ENCODE measurements around the gene TSHR.

The TSHR gene

DNA sequence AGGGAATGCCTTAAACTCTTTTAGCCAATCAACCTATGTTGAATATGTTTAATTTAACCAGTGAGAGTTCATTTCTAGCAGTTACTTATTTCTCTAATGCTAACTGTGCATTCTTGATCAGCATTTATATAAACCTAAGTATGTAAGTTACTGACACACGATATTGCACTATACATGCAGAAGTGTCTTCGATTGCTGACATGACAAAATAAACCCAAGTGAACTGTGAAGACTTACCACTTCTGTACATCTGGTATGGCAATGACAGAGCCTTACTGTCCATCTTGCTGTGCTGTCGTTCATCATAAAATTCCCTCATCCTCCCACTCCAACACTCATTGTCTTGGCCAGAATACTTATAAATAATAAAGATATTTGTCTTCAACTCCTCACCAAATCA lies 131.8 kb downstream of the TSHR start:
- DNase-seq = no peak

DNA sequence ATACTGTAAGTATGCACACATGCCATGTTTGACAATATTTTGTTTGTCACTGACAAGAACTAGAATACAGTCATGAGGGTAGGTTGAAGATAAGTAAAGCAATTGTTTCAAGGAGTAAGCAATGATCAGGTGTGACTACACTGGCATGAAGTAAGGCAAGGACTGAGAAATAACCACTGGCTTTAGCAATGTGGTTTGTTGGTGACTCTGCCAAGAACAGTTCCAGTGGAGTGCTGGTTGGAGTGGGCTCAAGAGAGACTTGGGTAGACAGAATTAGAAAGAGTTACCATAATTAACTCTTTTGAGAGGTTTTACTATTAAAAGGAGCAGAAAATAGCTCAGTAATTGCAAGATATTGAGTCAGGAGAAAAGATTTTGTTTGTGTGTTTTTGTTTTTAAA lies 135.7 kb downstream of the TSHR start:
- no peak for DNase-seq

DNA sequence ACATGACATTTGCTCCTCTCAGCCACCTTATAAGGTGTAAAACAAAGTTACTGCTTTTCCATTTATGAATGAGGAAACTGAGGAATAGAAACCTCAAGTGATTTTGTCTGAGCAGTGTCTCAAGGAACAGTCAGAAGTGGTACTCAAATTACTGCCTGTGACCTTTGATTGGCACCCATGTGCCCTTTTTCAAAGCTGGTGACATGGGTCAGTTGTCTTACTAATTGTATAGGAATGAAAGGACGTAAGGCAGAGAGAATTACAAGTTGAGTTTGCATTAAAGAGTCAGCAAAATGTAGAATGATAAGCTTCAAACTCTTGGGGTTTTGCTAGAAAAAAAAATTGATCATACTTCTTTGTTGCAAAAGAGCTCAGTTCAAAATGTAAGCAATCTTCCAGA lies 136.2 kb downstream of the TSHR start:
- DNase-seq = no peak

DNA sequence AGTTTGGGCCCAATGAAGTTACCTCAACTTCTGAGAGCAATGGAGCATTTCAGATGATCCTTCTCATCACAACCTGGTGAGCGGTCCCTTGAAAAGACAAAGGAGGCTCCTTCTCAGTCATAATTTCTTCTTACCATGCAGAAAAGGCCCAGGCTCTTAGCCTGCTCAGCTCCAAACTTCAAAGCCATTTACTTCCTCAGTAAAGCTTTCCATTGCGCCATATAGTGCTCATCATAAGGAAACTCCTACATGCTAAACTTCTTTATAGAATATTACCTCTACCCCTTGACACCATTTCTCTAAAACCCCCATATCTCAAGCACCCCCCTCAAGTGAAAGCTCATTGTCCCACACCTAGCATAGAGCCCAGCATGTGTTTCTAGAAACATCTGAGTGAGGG lies 138.2 kb downstream of the TSHR start:
- no peak for DNase-seq

DNA sequence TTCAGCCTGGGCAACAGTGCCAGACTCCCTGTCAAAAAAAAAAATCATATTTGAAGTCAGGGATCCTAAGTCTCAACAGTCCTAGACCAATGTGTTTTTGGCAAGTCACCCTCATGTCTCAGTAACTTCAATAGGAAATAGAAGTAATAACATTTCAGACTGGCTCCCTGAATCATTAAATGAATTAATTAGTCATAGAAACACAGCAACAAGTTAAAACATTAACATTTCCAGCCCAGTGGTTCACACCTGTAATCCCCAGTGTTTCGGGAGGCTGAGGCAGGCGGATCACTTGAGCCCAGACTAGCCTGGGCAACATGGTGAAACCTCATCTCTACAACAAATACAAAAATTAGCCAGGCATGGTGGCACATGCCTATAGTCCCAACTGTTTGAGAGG lies 140.1 kb downstream of the TSHR start:
- no peak for DNase-seq

DNA sequence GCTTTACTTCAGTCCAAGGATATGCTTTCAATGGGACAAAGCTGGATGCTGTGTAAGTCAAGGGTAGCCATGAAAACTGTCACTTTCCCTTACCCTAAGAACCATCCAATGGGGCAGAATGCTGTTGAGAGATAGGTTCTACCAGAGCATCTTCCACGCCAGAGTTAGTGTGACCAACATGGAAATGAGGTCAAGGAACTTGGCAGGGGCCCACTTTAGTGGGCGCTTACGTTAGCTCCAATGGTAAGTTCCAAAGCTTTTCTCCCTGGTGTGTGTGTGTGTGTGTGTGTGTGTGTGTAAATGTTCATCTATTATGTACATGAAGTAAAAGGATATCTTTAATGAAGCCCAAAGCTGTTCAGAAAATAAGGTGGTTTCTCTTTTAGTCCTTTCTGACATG lies 141.2 kb downstream of the TSHR start:
- DNase-seq = no peak

DNA sequence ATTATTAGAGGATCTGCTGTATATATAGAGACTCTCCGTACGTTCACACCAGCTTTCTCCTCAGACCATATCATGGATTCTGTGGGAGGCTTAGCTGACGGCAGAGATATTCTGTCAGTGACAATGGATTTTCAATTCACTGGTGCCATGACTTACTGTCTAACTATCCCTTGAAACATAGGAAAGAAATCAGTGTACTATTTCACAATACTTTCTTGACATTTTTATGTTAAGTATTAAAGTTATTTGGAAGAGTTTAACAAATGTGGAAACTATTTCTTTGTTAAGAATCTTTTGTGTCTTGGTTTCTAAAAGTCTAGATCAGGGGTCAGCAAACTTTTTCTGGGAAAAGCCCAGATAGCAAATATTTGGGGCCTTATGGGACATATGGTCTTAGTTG lies 146.8 kb downstream of the TSHR start:
- DNase-seq = no peak

DNA sequence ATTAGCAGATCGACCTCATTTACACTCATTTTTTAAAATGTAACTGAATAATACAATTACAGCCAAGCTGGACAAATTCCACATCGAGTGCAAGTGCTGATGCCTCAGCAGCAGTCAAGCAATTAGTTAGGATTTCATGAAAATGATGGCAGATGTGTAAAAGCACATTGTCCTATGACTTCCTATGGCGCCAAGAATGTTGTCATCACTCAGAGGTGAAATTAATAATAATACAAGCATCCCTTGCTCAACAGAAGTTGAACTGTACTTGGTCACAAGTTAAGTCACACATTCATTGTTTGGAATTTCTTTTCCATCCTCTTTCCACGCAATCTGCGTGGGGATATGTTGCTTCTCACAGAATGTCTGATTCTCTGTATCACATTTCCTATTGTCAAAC lies 148.0 kb downstream of the TSHR start:
- no peak for DNase-seq

DNA sequence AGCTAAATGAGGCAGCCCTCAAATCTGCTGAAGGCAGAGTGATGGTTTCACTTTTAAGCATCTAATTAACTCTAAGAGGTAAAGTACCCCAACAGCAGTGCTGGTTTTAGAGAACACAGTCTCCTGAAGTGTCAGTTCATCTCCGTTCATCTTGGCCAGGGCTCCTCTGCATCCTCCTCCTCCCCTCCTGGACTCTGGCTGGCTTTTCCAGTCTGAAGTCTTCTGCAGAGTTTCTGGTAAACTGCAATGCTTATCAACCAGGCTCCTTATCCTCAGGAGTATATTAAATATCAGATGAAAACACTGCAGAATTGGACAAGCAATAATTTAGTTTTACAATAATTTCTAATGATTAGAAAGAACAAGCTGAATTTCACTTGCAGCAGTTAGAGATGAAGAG lies 150.0 kb downstream of the TSHR start:
- no peak for DNase-seq

DNA sequence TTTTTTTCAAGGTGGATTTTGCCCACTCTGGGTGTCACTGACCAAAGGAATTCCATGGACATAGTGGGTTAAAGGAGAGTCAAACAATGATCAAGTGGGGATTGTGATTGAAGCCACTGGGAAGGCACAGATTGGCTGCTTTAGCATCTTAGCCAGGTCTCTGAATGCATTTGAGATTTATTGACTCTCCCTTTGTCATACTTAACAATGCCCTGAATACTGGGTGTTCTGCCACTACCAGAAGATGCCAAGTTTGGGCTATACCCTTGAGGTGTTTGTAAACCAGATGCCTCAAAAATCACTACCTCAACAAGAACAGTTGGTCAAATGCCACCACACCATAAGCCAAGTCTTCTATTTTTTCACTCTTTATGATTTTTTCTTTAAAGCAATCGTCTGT lies 150.5 kb downstream of the TSHR start:
- DNase-seq = no peak

DNA sequence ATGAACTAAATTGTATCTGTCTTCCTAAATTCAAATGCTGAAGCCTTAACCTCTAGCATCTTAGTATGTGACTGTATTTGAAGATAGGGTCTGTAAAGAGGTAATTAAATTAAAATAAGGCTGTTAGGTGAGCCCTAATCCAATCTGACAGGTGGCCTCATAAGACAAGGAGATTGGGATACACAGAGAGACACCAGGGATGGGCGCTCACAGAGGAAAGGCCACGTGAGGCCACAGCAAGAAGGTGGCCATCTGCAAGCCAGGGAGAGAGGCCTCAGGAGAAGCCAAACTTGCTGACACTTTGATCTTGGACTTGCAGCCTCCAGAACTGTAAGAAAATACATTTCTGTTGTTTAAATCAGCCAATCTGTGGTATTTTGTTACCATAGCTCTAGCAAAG lies 154.8 kb downstream of the TSHR start:
- DNase-seq = no peak

DNA sequence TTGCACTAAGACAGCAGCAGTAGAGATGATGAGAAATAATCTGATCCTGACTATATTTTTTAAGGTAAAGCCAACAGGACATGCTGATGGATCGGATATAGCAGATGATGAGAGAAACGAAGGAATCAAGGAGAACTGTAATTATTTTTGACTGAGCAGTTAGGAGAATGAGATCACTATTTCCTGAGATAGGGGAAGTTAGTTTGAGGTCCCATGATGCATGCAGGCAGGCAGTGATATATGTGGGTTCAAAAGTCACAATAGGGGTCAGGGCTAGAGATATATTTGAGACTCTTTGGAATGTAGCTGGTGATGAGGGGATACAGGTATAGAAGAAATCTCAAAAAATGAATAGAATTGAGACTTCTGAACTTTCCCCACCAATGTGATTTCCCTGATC lies 157.8 kb downstream of the TSHR start:
- DNase-seq = no peak

DNA sequence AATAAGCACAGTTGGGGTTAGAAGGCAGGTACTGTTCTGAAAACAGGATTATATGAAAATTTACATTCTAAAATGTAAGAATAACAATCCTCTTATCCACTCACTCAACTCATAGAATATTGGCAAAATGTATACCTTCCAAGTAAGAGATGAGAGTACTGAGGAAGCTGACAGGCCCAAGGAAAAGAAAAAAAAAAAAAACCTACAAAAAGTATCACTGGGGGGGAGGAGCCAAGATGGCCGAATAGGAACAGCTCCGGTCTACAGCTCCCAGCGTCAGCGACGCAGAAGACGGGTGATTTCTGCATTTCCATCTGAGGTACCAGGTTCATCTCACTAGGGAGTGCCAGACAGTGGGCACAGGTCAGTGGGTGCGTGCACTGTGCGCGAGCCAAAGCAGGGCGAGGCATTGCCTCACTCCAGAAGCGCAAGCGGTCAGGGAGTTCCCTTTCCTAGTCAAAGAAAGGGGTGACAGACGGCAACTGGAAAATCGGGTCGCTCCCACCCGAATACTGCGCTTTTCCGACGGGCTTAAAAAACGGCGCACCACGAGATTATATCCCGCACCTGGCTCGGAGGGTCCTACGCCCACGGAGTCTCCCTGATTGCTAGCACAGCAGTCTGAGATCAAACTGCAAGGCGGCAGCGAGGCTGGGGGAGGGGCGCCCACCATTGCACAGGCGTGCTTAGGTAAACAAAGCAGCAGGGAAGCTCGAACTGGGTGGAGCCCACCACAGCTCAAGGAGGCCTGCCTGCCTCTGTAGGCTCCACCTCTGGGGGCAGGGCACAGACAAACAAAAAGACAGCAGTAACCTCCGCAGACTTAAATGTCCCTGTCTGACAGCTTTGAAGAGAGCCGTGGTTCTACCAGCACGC lies 158.8 kb downstream of the TSHR start:
- DNase-seq = peak; percentile 19

DNA sequence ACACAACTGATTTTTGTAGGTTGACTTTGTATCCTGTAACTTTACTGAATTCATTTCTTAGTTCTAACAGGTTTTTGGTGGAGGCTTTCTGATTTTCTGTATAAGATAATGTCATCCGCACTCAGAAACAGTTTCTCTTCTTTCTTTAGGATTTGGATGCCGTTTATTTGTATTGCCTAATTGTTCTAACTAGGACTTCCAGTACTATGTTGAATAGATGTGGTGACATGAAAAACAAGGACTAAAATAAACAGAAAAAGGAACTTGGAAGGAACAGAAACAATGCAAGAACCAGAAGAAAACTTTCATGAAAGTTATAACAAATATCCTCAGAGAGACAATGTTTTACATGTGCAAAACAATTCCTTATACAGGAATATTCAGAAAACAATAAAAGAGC lies 165.1 kb downstream of the TSHR start:
- DNase-seq = no peak

DNA sequence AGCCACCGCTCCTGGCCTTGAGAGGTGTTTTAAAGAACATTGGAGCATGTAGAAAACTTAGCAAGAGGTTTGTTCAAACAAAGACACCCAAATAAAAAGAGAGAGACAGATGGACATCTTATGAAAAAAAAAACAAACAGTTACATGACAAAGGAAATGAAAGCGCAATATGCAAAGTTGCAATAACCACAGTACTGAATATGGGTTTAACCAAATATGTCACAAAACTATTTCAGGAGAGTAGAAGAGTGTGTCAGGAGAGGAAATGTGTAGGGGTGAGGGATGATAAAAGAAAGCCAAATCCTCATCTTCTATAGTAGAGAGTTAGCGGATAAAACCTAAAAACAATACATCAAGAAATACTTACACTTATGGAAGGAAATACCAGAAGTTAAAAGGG lies 166.9 kb downstream of the TSHR start:
- no peak for DNase-seq

DNA sequence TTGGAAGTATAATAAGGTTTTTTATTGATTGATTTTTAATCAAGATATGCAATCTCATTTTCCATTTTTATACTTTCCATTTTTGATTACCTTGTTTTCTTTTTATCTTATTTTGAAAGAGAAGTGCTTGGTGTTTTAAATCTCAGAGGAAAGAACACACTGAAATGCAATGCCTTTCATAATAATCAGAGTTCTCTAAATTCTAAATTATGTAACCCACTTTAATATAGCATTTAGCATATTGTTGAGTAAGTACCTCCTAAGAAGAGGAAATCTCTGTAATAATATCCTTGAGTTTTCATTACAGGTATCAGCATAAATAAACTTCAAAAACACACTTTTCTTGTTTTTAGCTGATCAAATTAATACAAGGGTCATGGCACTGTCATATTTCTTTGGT lies 168.4 kb downstream of the TSHR start:
- no peak for DNase-seq

DNA sequence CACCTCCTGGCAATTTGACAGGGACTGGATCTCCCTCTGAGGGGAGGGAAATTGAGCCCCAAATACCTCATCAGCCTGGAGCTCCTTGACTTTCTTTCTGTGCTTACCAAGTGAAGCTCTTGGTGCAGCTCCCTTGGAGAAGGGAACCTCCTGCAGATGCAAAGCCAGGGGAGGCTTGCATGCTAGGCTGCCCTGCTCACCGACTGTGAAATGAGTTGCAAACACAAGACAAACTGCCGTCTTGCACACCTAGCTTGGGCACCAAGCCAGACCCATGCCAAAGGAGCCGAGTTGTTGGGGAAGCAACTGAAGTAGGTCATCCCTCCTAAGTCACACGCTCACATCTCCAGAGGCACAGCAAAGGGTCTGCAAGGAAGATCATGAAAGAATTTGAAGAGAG lies 170.1 kb downstream of the TSHR start:
- DNase-seq = no peak

DNA sequence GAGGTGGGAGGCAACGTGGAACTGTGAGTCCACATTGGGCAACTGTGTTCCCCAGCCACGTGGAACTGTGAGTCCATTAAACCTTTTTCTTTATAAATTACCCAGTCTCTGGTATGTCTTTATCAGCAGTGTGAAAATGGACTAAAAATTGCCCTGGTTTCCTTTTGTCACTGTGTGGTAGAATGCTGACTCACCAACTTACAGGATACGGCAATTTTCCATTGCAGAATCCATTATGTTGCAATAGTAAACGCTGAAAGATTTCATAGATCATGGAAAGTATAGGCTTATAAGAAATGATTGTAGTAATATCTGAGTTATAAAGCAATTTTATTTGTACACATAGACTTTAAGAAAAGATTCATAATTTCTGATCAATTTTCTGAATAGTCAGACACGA lies 172.4 kb downstream of the TSHR start:
- DNase-seq = no peak

DNA sequence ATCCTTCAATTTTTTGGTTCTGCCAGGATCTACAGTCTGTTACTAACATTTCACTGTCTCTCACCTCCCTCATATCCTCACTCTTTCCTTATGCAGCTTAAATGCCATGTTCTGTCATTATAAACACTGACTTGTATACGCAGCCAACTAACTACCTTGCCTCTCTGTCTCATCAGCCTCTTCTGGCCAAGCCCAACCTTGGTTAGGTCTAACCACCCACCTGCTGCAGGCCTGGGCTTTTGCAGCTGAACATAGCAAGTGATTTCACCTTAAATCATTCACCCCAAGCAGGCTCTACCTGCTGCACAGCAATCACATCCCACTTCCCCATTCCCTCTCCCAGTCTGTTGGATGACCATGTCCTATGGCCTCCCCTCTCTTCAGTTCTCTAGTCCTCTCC lies 173.8 kb downstream of the TSHR start:
- no peak for DNase-seq

DNA sequence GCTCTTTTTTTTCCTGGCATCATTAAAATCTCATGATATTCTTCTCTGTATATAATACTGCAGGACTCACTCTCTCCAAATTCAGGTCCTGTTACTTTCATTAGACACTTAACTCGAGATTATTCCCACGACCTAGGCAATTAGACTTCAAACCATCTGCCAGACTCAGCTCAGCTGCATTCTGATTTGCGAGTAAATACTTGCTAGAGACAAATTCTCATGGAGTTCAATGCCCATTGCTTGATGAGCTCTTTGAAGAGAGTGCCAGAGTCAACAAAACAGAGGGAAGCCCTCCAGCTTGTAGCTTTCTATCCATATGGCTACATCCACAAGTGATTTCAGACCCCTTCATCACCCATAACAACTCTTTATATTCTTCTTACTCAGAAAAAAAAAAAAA lies 177.0 kb downstream of the TSHR start:
- no peak for DNase-seq

DNA sequence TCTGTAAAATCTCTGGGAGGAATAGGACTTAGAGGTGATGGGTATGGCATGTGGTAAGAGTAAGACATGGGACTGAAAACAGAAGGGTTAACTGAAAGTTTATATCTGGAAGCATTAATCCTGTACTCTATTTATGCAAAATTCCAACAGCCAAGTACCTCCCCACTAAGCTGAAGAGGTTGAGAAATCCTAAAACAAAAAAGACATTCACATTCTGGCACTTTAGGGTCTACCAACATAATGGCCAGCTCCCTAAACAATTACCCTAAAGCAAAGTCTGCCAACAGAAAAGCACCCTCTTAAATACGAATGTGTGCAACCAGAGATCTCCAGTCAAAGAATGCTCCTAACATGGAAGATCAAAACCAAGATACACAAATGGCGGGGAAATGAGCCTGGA lies 178.0 kb downstream of the TSHR start:
- no peak for DNase-seq

DNA sequence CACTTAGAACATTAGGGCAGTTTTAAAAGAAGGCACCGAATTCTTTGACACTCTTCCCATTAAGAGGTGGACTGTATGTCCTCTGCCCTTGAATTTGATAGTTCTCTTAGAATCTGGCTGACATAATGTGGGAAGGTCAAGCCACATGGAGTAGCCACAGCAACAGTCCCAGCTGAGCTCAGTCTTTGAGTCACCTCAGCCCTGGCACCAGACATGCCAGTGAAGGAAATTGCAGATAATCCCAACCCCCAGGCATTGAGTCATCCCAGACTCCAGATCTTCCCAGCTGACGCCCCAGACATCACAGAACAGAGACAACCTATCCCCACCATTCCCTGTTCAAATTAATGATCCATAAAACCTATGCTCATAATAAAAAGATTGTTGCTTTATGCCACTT lies 181.9 kb downstream of the TSHR start:
- DNase-seq = no peak

DNA sequence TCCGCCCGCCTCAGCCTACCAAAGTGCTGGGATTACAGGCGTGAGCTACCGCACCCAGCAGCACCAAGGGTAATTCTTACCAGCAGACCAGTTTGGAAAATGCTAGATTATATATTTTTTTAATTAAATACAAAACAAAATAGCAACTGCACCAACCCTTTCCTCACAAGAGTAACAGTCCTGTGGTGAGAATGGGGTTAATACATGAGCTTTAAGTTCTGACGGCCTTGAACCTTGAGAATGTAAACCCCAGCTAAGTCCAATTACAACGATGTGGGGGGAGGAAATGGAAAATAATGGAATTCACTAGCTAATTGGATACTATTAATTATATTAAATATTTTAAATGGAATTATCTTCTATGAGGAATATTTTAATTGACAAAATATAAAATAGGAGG lies 183.0 kb downstream of the TSHR start:
- no peak for DNase-seq

DNA sequence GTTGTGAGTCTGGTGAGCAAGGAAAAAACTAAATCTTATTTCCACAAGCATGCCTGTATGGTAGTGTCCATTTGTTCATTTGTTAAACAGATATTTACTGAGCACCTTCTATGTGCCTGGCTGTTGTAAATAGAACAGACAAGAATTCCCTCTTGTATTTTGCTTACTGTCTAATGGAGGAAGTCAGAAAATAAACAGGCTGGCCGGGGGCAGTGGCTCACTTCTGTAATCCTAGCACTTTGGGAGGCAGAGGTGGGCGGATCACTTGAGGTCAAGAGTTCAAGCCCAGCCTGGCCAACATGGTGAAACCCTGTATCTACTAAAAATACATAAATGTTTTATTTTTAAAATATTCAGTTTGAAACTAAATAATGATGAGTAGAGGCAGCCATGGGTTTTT lies 186.0 kb downstream of the TSHR start:
- no peak for DNase-seq

DNA sequence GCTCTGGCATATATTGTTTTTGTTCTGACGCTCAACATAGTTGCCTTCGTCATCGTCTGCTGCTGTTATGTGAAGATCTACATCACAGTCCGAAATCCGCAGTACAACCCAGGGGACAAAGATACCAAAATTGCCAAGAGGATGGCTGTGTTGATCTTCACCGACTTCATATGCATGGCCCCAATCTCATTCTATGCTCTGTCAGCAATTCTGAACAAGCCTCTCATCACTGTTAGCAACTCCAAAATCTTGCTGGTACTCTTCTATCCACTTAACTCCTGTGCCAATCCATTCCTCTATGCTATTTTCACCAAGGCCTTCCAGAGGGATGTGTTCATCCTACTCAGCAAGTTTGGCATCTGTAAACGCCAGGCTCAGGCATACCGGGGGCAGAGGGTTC lies 188.4 kb downstream of the TSHR start:
- no peak for DNase-seq
